ENCODE measurements around the gene LAMA2.

LAMA2 gene, protein sequence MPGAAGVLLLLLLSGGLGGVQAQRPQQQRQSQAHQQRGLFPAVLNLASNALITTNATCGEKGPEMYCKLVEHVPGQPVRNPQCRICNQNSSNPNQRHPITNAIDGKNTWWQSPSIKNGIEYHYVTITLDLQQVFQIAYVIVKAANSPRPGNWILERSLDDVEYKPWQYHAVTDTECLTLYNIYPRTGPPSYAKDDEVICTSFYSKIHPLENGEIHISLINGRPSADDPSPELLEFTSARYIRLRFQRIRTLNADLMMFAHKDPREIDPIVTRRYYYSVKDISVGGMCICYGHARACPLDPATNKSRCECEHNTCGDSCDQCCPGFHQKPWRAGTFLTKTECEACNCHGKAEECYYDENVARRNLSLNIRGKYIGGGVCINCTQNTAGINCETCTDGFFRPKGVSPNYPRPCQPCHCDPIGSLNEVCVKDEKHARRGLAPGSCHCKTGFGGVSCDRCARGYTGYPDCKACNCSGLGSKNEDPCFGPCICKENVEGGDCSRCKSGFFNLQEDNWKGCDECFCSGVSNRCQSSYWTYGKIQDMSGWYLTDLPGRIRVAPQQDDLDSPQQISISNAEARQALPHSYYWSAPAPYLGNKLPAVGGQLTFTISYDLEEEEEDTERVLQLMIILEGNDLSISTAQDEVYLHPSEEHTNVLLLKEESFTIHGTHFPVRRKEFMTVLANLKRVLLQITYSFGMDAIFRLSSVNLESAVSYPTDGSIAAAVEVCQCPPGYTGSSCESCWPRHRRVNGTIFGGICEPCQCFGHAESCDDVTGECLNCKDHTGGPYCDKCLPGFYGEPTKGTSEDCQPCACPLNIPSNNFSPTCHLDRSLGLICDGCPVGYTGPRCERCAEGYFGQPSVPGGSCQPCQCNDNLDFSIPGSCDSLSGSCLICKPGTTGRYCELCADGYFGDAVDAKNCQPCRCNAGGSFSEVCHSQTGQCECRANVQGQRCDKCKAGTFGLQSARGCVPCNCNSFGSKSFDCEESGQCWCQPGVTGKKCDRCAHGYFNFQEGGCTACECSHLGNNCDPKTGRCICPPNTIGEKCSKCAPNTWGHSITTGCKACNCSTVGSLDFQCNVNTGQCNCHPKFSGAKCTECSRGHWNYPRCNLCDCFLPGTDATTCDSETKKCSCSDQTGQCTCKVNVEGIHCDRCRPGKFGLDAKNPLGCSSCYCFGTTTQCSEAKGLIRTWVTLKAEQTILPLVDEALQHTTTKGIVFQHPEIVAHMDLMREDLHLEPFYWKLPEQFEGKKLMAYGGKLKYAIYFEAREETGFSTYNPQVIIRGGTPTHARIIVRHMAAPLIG (N-terminal part only)

DNA sequence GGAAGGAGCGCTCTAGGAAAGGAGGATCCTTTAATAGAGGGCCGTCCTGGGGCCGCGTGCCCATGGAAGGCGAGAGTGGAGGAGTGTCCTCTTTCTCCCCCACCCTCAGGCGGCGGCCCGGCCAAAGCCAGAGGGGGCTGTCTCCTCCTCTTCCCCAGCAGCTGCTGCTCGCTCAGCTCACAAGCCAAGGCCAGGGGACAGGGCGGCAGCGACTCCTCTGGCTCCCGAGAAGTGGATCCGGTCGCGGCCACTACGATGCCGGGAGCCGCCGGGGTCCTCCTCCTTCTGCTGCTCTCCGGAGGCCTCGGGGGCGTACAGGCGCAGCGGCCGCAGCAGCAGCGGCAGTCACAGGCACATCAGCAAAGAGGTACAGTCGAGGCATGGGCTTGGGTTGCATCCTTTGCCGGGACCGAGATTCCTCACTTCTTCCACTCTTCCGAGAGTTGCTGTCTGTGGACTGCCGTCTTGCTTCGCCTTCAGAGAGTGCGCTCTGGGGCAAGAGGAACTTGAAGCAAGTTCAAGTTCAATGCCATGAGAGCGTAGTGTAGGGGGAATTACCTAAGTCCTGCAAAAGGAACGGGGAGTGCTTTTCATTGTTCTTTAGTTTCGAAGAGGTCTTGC, at the start of gene LAMA2:
LAMA2 (plus strand) TSS at position 148 of the 621 bp plus-strand sequence; CDS start at position 256, 108 bp downstream.
- DNase-seq (ENCODE audit: low read depth, low spot score), result peak; percentile 35

DNA sequence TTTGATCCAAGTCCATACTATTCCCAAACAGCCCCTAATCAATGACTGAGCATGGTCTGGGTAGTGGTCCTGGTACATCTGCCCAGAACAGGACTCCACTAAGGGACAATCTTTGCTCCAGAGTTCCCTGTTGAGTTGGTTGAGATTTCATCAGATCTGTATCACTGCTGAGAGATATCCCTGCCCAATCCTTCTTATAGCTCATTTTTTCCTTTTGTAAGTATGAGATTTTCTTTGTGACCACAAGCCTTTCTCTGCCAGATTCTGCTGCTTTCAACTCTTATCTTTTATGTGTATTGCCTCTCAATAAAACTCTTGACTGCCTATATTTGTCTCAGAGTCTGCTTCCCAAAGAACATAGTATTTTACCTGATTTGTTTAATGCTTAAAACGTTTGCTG, 46.2 kb upstream of the LAMA2 start:
- no peak for DNase-seq (ENCODE audit: low read depth, low spot score)

DNA sequence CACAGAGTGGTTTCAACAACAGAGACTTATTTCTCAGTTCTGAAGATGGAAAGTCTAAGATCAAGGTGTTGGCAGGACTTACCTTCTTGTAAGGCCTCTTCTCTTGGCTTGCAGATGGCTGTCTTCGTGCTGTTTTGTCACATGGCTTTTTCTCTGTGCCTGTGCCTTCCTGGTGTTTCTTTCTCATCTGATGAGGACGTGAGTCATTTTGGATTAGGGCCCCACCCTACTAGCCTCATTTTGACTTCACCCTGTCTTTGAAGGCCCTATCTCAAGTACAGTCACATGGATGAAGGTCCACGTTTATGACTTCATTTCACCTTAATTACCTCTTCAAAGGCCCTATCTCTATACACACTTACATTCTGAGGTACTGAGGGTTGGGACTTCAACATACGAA, 41.4 kb upstream of the LAMA2 start:
- DNase-seq (ENCODE audit: low read depth, low spot score), result no peak

DNA sequence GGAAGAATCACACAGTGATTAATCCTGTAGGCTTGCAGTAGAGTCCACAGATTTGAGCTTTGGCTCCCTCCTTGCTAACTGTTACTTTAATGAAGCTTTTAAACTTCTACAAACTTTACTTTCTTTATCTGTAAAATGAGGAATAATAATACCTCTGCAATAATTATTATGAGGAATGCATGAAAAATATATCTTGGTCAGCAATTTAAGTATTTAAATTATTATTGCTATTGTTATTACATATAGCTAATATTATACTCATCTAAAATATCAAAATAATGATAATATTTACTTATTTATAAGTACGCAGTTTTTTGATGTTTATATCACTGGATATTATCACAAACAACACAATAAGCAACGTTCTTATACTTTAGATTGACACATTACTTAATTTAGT, 38.3 kb upstream of the LAMA2 start:
- no peak for DNase-seq (ENCODE audit: low read depth, low spot score)

DNA sequence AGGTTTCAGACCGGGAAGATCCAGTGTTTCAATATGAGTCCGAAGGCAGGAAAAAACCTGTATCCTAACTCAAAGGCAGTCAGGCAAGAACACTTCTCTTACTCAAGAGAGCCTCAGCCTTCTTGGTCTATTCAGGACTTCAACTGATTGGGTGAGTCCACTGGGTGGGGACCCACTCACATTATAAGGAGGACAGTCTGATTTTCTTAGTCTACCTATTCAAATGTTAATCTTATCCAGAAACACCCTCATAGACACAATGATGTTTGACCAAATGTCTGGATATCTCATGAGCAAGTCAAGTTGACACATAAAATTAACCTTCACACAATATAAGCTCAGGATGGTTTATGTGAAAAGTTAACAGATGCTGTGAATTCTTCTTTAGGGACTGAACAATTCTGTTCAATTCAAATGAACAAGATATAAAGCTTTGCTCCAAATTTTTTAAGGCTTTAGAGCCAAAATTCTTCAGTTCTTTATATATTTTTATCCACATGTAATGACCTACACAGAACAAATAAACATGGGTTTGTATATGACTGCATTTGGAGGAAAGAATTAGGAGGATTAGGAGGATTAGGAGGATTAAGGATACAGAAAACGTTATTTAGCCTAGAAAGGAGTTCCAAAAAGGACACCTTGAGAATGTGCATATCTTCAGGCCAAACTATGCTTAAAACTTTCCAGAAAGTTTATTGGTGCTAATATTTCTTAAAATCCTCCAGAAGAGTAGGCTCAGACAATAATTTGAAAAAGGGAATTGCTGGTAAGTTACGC, 35.3 kb upstream of the LAMA2 start:
- DNase-seq (ENCODE audit: low read depth, low spot score), result no peak

DNA sequence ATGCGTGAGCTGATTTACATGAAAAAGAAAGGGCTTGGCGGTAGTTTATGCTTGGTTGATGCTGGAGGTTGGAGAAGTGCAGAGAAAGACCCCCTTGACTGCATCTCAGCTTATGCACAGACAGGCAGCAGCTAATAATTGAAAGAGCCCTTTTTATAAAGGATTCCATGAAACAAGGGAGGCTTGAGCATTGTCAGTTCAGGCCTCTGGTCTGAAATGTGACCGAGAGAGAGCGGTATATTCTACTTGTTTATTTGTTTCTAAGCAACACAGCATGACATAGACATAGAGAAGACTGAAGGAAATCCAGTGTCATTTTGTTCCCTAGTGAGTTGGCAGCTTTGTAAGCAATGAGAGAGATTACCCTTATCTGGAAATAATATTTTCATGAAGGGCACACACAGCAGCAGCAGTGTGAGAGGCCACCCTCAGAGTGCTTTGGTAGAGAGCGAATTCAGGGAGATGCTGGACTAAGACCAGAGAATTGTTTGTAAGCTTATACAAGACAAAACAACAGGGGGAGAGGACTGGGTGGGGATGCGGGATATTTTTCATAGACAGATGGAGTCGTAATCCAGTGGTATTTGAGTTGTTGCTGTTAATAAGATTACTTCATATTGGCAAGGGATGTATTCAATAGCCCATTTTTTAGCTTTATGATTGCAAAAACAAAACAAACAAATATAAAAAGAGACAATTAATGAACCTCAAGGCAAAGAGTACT, 34.6 kb upstream of the LAMA2 start:
- DNase-seq (ENCODE audit: low read depth, low spot score), result no peak

DNA sequence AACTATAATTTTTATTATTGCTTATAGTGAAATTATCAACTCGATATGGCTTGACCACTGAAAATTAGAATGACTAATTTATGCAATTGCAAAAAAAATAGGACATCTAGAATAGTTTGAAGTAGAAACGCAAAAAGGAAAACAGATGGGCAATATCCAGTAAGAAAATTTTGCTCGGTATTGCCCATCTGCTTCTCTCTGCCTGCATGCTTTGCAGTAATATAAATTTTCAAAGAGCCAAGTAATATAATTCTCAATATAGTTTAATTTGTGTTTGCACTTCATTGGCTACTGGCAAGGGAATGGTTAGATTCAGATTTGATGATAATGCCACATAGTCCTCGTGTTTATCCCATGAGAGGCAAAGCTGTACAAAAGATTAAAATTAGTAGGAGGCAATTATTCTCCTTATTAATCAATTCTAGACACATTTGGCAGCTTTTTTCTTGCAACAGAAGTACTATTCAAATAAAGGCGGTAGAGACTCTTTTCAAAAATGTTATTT, 27.3 kb upstream of the LAMA2 start:
- DNase-seq (ENCODE audit: low read depth, low spot score), result no peak

DNA sequence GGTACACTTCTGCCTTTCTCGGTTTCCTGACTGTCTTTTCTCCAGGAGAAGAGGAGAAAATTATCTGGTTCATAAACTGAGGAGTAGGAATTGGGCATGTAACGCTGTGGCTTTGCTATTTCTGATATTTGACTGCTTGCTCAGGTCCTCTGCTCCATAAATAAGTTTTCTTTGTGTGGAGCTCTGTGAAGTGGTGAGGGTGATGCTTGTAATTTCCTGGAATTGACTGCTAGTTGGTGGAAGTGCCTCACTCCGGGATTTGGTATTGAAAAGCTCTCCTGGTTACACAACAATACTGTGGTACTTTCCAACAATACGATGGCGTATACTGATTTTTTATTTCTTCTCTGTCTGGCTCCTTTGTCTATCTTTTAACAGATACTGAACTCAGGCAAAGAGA, 25.1 kb upstream of the LAMA2 start:
- no peak for DNase-seq (ENCODE audit: low read depth, low spot score)

DNA sequence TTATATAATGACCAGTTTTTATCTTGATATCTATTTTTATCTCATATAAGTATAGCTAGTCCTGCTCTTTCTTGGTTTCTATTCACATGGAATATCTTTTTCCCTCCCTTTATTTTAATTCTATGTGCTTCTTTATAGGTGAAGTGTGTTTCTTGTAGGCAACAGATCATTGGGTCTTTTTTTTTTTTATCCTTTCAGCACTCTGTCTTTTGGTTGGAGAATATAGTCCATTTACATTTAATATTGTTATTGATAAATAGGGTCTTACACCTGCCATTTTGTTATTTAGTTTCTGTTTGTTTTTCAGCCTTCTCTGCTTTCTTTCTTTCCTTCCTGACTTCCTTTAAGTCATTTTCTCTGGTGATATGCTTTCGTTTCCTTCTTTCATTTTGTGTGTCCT, 22.2 kb upstream of the LAMA2 start:
- DNase-seq (ENCODE audit: low read depth, low spot score), result no peak

DNA sequence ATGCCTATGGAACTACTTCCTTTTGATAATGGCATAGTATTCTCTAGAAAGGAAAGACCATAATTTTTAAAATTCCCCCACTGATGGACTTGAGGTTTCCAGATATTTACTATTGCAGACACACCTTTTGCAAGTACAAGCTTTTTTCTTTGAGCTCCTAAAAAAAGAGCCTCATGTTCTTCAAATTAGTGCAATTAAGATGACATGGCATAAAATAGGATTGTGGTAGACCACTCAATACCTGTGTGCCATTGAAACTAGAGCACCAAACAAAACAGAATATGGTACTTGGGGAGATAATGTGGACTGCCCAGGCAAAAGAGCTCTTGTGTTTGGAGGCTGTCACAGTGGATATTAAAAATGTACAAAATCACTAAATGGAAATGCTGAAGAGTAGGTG, 19.0 kb upstream of the LAMA2 start:
- no peak for DNase-seq (ENCODE audit: low read depth, low spot score)

DNA sequence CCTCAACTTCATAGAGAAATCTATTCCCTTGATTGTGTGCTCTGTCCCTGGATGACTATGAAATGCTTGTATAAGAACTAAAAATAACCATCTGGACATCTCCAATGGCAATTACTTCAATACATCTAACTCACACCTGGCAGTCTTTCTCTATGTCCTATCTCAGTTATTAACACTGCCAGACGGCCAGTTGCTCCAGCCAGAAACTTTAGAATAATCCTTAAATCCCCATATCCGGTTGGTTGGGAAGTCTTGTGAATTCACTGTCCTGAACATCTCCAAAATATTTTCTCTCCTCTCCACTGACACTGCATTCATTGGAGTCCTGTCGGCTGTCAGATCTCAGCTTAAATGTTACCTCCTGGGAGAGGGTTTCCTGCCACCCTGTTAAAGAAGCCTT, 12.2 kb upstream of the LAMA2 start:
- no peak for DNase-seq (ENCODE audit: low read depth, low spot score)

DNA sequence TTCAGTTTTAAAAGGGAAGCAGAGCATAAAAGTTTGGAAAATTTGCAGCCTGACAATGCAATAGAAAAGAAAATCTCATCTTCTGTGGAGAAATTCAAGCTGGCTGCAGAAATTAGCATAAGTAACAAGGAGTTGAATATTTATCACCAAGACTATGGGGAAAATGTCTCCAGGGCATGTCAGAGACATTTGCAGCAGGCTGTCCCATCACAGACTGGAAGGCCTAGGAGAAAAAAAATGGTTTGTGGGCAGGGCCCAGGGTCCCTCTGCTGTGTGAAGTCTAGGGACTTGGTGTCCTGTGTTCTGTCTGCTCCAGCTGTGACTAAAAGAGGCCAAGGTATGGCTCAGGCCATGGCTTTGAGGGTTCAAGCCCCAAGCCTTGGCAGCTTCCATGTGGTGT, 8.1 kb upstream of the LAMA2 start:
- DNase-seq (ENCODE audit: low read depth, low spot score), result no peak

DNA sequence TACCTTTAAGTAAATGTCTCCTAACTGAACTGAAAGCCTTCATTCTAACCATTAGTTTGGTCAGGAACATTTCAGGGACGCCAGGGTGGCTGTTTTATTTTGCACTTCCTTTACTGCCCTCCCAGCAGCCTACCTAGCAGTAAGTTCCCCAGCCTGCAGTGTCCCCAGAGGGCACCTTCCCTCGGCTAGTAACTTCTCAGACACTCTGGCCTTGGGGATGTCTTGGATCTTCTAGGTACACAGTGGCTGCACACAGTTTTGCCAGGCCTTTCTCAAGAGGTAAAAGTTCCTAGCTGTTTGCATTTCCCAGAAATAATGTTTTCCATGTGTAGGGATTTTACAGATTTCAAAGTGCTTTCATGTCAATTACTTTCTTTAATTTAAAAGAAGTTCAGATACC, 378 bp upstream of the LAMA2 start:
- peak; percentile 7 for DNase-seq (ENCODE audit: low read depth, low spot score)

DNA sequence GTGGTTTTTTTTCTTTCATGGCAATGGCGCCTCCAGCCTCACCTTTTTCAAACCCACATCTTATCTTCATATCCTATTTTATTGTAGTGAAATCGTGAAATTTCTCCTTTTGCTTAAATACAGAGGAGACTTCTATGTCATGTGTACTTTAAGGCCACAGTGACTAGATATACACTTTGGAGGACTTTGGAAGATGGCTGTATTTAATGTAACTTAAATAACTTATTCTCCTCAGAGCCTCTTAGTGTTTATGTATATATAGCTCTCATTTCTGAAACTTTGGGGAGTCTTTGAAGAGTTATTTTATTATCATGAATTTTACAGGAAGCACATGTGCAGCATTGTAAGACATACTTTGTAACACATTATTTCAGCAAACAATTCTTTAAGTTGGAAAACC, 968 bp downstream of the LAMA2 start:
- no peak for DNase-seq (ENCODE audit: low read depth, low spot score)

DNA sequence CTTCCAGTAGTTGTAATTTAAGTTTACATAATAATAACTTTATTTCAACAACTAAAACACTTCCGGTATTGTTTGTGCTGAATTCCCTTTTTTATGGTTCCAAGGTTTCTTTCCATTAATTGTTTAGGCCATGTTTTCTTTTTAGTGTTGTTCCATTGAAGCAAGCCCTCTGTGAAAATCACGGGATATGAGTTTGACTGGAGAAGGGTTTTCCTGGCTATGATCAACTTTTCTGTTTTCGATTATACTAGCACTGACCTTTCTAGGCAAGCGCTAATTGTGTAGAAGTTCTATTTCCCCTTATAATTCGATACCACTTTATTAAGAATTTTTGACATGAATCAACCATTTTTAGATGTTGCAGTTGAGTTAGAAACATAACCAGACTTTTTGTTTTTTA, 2.4 kb downstream of the LAMA2 start:
- DNase-seq (ENCODE audit: low read depth, low spot score), result no peak

DNA sequence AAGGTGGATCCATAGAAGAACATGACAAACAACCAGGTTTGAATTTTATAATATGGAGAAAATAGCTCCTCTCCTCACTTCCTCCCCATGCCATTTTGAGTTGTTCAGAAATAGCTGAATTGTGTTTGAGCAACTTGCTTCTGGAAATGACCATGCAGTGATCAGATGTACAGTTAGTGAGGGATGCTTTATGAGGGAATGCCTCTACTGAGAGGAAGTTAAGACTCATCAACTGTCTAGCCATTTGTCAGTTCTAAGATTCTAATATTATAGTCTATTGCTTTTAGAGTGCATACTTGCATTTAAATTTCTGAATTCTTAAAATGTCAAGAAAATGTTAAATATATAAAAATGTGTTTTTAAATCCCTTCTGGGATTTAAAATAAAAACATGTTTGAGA, 3.8 kb downstream of the LAMA2 start:
- DNase-seq (ENCODE audit: low read depth, low spot score), result no peak

DNA sequence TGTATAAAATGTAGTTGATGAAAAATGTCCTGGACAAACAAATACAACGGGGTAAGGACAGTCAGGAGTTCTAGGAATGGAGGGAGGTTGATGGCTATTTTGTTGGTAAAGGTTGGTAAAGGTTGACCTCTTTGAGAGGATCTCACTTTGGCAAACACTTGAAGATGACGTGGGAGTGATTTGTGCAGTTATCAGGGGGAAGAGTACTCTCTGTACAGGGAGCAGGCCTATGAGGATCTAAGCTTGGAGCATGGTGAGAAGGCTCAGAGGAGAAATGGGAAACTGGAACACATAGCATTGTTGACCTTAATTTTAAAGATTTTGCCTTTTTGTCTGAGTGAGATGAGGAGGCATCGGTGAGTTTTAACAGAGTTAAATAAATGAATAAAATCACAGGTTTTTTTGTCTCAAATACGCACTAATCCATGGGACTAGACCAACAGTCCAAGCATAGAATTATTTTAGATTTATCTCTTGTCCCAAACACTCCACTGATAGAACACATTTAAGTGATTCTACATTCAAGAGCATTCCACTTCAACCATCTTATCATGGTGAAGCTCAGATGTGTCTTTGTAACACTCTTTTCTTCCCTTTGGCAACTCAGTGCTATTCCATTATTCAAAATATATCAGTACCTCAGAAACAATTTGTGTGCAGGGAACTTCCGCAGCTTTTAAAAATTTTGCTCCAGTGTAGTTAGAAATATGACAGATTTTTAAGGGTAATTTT, 5.7 kb downstream of the LAMA2 start:
- DNase-seq (ENCODE audit: low read depth, low spot score), result no peak

DNA sequence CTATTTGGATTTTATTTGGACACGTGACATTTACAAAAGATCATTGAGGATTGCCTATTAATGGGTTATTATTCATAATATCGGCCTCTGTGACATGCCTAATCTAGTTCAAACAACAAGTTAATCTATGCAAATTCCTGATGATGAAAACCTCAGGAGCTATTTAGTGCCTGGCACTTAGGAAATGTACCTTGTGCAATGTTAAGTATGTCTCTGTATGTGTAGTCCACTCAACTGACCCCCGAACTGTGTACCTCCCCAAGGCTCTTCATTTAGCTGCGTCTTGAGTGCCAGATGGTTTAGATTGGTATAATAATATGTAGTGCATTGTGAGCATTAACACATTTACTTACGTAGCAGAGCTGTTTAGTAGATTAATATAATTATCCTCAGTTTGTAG, 6.9 kb downstream of the LAMA2 start:
- no peak for DNase-seq (ENCODE audit: low read depth, low spot score)

DNA sequence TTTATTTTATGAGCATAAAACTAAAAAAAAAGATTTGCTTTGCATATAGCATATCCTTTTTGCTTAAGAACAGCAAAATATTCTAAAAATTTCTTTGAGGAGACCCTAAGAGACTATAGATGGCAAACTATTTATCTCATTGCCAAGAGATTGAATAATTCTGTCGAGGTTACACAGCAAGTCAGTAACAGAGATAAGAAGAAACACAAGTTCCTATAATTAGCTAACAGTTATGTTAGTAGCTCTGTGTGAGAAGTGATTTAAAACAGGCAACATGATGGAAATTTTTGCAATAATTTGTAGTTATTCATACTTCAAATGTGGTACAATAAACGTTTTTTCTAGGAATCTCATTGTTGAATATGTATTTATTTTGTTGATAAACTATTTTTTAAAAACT, 9.1 kb downstream of the LAMA2 start:
- DNase-seq (ENCODE audit: low read depth, low spot score), result no peak

All from iPS DF 19.7 (cell line).